ENCODE results near the gene GFY. TPM values are rescaled to one million over a fixed set of nuclear protein-coding genes. Genes with fewer than 3 reads are reported as not detected.

Gene GFY
- polyA plus RNA-seq, 3 donors = not detected

- H3K27ac Mint-ChIP-seq = peak overlapping the region in 3 of 7 donors; percentile 21 to 69 (median 42)
- peaks cover 47 to 53% of the 10 kb centered on the region in 2 donors for H3K36me3 Mint-ChIP-seq
- 85% methylated on average over 3 of the region's 3 CpGs for WGBS (ENCODE audit: insufficient coverage)
- Histone ChIP-seq H3K27me3 (ENCODE audit: control insufficient read depth in 2 of 2, insufficient read depth in 2 of 2, low read length in 2 of 2) (peaks cover 12 to 14% of the 10 kb centered on the region in 2 donors), H3K9me3 (replicated peaks in 1 of 2; ENCODE audit: control insufficient read depth in 1 of 2, insufficient read depth in 1 of 2, low read length in 2 of 2) (peaks cover 0 to 10% of the 10 kb centered on the region in 2 donors), H3K4me1 (ENCODE audit: control insufficient read depth in 1 of 2, insufficient read depth in 2 of 2, low read length in 2 of 2) (peaks cover 43 to 55% of the 10 kb centered on the region in 2 donors), H3K27ac (ENCODE audit: low read depth in 1 of 2, low read length in 2 of 2) (no peak overlapping the region), H3K36me3 (replicated peaks in 1 of 2; ENCODE audit: control insufficient read depth in 1 of 2, insufficient read depth in 2 of 2, low read length in 2 of 2) (peaks cover 24 to 33% of the 10 kb centered on the region in 2 donors), H3K4me2 (replicated peaks; ENCODE audit: extremely low read depth, low read length, poor library complexity, severe bottlenecking) (no peak overlapping the region), H2AFZ (ENCODE audit: insufficient read depth, low read depth, low read length, poor library complexity, severe bottlenecking) (no peak overlapping the region), H3K9ac (ENCODE audit: insufficient read depth, low read length, poor library complexity, severe bottlenecking) (no peak overlapping the region), H4K20me1 (ENCODE audit: insufficient read depth, low read length) (no peaks in the 10 kb centered on the region), H3K79me2 (ENCODE audit: insufficient read depth, low read length) (peaks cover 7% of the 10 kb centered on the region), H3K4me3 (replicated peaks in 1 of 3; ENCODE audit: low read depth in 2 of 3, low read length in 3 of 3) (no peak overlapping the region)
- DNase-seq = no peak
- intact Hi-C loops (cut with micrococcal nuclease) = no loop called here
- H3K9me3 Mint-ChIP-seq = peaks cover 0 to 12% (median 8%) of the 10 kb centered on the region in 7 donors
- peaks cover 13 to 19% (median 15%) of the 10 kb centered on the region in 3 donors for H3K27me3 Mint-ChIP-seq (ENCODE audit: low read depth in 3 of 3)
- peaks cover 60% of the 10 kb centered on the region for H3K4me1 Mint-ChIP-seq
- H3K4me3 Mint-ChIP-seq = no peak overlapping the region
- no peak for TF ChIP-seq CTCF (IDR thresholded peaks at IDR 0.05)
These were observed 20.8 kb downstream of the GFY start for GRCh38 chr19:49445997-49446396.

GRCh38 chr19:49447485-49448431, 22.6 kb downstream of the GFY start:
- H4K20me1 ChIP-seq (ENCODE audit: insufficient read depth, low read length) = no peaks in the 10 kb centered on the region
- H3K4me3 ChIP-seq (replicated peaks in 1 of 3; ENCODE audit: low read depth in 2 of 3, low read length in 3 of 3) = no peak overlapping the region
- H3K4me1 ChIP-seq (ENCODE audit: control insufficient read depth in 1 of 2, insufficient read depth in 2 of 2, low read length in 2 of 2) = peaks cover 44 to 57% of the 10 kb centered on the region in 2 donors
- peaks cover 21% of the 10 kb centered on the region for H3K79me2 ChIP-seq (ENCODE audit: insufficient read depth, low read length)
- no peaks in the 10 kb centered on the region for H3K9me3 ChIP-seq (replicated peaks in 1 of 2; ENCODE audit: control insufficient read depth in 1 of 2, insufficient read depth in 1 of 2, low read length in 2 of 2)
- no peak overlapping the region for H3K4me2 ChIP-seq (replicated peaks; ENCODE audit: extremely low read depth, low read length, poor library complexity, severe bottlenecking)
- H3K36me3 ChIP-seq (replicated peaks in 1 of 2; ENCODE audit: control insufficient read depth in 1 of 2, insufficient read depth in 2 of 2, low read length in 2 of 2) = peaks cover 24 to 33% of the 10 kb centered on the region in 2 donors
- H3K27me3 Mint-ChIP-seq (ENCODE audit: low read depth in 3 of 3) = peaks cover 0 to 3% (median 0%) of the 10 kb centered on the region in 3 donors
- TF ChIP-seq CTCF (IDR thresholded peaks at IDR 0.05) = no peak
- H3K9me3 Mint-ChIP-seq = peaks cover 0 to 2% (median 0%) of the 10 kb centered on the region in 7 donors
- 88% methylated on average over 22 of the region's 32 CpGs for WGBS (ENCODE audit: insufficient coverage)
- no peak overlapping the region for H3K4me3 Mint-ChIP-seq
- no peak overlapping the region for H3K27ac ChIP-seq (ENCODE audit: low read depth in 1 of 2, low read length in 2 of 2)
- DNase-seq = no peak
- peaks cover 40 to 50% of the 10 kb centered on the region in 2 donors for H3K36me3 Mint-ChIP-seq
- H2AFZ ChIP-seq (ENCODE audit: insufficient read depth, low read depth, low read length, poor library complexity, severe bottlenecking) = no peak overlapping the region
- H3K4me1 Mint-ChIP-seq = peaks cover 54% of the 10 kb centered on the region
- intact Hi-C loops (cut with micrococcal nuclease) = no loop called here
- H3K9ac ChIP-seq (ENCODE audit: insufficient read depth, low read length, poor library complexity, severe bottlenecking) = no peak overlapping the region
- H3K27ac Mint-ChIP-seq = peak overlapping the region in 5 of 7 donors; percentile 17 to 77 (median 41)
- no peaks in the 10 kb centered on the region for H3K27me3 ChIP-seq (ENCODE audit: control insufficient read depth in 2 of 2, insufficient read depth in 2 of 2, low read length in 2 of 2)

All from CD14-positive monocyte (primary cell).